Measurements from ENCODE around the gene FLOT2. TPM values are rescaled to one million over a fixed set of nuclear protein-coding genes. Genes with fewer than 3 reads are reported as not detected.
"Not testable (repeated sequence)": the region's sequence is repeated elsewhere in the genome, so short reads cannot be mapped to it uniquely, and the experiment has no call there.

Gene FLOT2
- total RNA-seq, 3 donors from 2014 or later, result 49.8 to 78.3 (median 56.9) TPM

- H3K27ac ChIP-seq, result peak overlapping the region; percentile 45 to 80
- intact Hi-C loops (cut with DNase I; ENCODE audit: low total_unique reads), result no loop called here
- no peaks in the 10 kb centered on the region for H3K27me3 ChIP-seq
- H3K9me3 ChIP-seq, result no peaks in the 10 kb centered on the region
- no peak for DNase-seq (ENCODE audit: low spot score in 2 of 2)
- H3K4me1 ChIP-seq, result peaks cover 0 to 25% of the 10 kb centered on the region in 2 donors
- no peaks in the 10 kb centered on the region for H3K36me3 ChIP-seq
- TF ChIP-seq POLR2A (IDR thresholded peaks at IDR 0.05) (no peak), POLR2AphosphoS5 (IDR thresholded peaks at IDR 0.05) (no peak)
- TF ChIP-seq, protein P1, sequence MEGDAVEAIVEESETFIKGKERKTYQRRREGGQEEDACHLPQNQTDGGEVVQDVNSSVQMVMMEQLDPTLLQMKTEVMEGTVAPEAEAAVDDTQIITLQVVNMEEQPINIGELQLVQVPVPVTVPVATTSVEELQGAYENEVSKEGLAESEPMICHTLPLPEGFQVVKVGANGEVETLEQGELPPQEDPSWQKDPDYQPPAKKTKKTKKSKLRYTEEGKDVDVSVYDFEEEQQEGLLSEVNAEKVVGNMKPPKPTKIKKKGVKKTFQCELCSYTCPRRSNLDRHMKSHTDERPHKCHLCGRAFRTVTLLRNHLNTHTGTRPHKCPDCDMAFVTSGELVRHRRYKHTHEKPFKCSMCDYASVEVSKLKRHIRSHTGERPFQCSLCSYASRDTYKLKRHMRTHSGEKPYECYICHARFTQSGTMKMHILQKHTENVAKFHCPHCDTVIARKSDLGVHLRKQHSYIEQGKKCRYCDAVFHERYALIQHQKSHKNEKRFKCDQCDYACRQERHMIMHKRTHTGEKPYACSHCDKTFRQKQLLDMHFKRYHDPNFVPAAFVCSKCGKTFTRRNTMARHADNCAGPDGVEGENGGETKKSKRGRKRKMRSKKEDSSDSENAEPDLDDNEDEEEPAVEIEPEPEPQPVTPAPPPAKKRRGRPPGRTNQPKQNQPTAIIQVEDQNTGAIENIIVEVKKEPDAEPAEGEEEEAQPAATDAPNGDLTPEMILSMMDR (IDR thresholded peaks at IDR 0.05), result no peak
- no peak overlapping the region for H3K4me3 ChIP-seq
These were observed 38.4 kb upstream of the FLOT2 start for GRCh38 chr17:28935744-28936460.

GRCh38 chr17:28934508-28934907 lies 37.0 kb upstream of the FLOT2 start:
- H3K27me3 ChIP-seq; H3K4me3 ChIP-seq; H3K27ac ChIP-seq; intact Hi-C loops (cut with DNase I; ENCODE audit: low total_unique reads); DNase-seq (ENCODE audit: low spot score in 2 of 2); H3K9me3 ChIP-seq; H3K36me3 ChIP-seq: not testable (repeated sequence)
- peaks cover 0 to 16% of the 10 kb centered on the region in 2 donors for H3K4me1 ChIP-seq

DNA sequence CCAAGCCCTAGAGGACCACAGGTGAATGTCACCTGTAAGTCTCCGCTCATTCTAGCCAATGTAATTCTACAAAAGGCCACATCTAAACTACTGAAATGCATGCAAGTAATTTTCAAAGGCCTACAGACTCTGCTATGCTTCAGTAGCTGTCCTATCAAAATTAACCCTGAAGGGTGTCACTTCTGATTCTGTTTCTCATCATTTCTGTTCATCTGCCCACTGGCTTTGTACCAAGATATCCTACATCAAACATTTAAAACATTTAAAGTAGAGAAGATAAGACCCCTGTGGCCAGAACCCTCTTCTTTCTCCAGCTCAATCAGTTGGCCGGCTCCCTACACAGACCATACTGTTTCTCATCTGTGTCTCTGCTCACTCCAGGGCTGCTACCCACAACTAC lies 32.3 kb upstream of the FLOT2 start:
- no peak overlapping the region for H3K27ac ChIP-seq
- no peaks in the 10 kb centered on the region for H3K27me3 ChIP-seq
- intact Hi-C loops (cut with DNase I; ENCODE audit: low total_unique reads), result no loop called here
- H3K4me3 ChIP-seq, result no peak overlapping the region
- no peaks in the 10 kb centered on the region for H3K9me3 ChIP-seq
- H3K36me3 ChIP-seq, result no peaks in the 10 kb centered on the region
- no peak for DNase-seq (ENCODE audit: low spot score in 2 of 2)
- H3K4me1 ChIP-seq, result peaks cover 0 to 14% of the 10 kb centered on the region in 2 donors
- TF ChIP-seq, protein P1 (IDR thresholded peaks at IDR 0.05), result no peak
- no peak for TF ChIP-seq POLR2AphosphoS5 (IDR thresholded peaks at IDR 0.05)

DNA sequence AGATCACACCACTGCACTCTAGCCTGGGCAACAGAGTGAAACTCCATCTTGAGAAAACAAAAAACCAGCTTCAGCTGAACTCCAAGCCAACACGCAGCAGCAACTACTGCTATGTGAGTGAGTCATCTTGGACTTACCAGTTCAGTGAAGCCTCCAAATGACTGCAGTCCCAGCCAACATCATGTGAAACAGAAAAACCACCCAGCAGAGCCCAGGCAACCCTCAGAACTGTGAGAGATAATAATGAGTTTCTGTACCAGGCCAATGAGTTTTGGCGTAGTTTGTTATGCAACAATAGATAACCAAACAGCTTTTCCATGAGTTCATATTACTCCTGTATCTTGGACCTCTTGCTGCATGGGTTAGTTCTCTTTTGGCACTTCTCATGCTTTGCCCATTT lies 30.5 kb upstream of the FLOT2 start:
- DNase-seq (ENCODE audit: low spot score in 2 of 2), result no peak
- peak overlapping the region in 1 of 2 donors; percentile 89 for H3K27ac ChIP-seq

GRCh38 chr17:28926786-28927185 lies 29.3 kb upstream of the FLOT2 start:
- intact Hi-C loops (cut with DNase I; ENCODE audit: low total_unique reads), result no loop called here
- H3K4me1 ChIP-seq, result peaks cover 0 to 14% of the 10 kb centered on the region in 2 donors
- no peaks in the 10 kb centered on the region for H3K27me3 ChIP-seq
- no peaks in the 10 kb centered on the region for H3K9me3 ChIP-seq
- peak in 1 of 2 donors; percentile 56 for DNase-seq (ENCODE audit: low spot score in 2 of 2)
- no peak for TF ChIP-seq POLR2AphosphoS5 (IDR thresholded peaks at IDR 0.05)
- TF ChIP-seq, protein P1 (IDR thresholded peaks at IDR 0.05), result no peak
- no peak for TF ChIP-seq POLR2A (IDR thresholded peaks at IDR 0.05)
- H3K4me3 ChIP-seq, result no peak overlapping the region
- no peaks in the 10 kb centered on the region for H3K36me3 ChIP-seq
- peak overlapping the region; percentile 82 to 89 for H3K27ac ChIP-seq

More for the DNA sequence above, 30.5 kb upstream of the FLOT2 start:
- TF ChIP-seq POLR2AphosphoS5 (IDR thresholded peaks at IDR 0.05), result no peak
- TF ChIP-seq, protein P1 (IDR thresholded peaks at IDR 0.05), result no peak
- TF ChIP-seq POLR2A (IDR thresholded peaks at IDR 0.05), result no peak
- Histone ChIP-seq H3K27me3 (no peaks in the 10 kb centered on the region), H3K9me3 (no peaks in the 10 kb centered on the region), H3K4me1 (peaks cover 0 to 14% of the 10 kb centered on the region in 2 donors), H3K36me3 (no peaks in the 10 kb centered on the region), H3K4me3 (no peak overlapping the region)
- intact Hi-C loops (cut with DNase I; ENCODE audit: low total_unique reads), result no loop called here
